Thyroid gland (tissue), 4 donors: ENCODE data around the gene KCNF1.

Experiments used
- POLR2A ChIP-seq, 2 donors: fragments of 450-650 bp; IDR thresholded peaks; one replicate each; pipeline ENCODE4 v1.6.1; 2017; ENCODE audit warnings: antibody characterized with exemption in 2 of 2, mild to moderate bottlenecking in 2 of 2, moderate library complexity in 1 of 2
- TF ChIP-seq, protein P1 (sequence below), 6 experiments: fragments of 200-600 bp in 3 of 6; fragments of 450-650 bp in 3 of 6; sonication (generic) in 3 of 6; IDR thresholded peaks; one replicate each; pipeline ENCODE4 v1.5.1; 2016 to 2019; ENCODE audit warnings: antibody characterized with exemption in 6 of 6, mild to moderate bottlenecking in 2 of 6, inconsistent platforms in 1 of 6, moderate library complexity in 1 of 6

GRCh38 chr2:10909050-10909995 lies 2.4 kb upstream of the KCNF1 start:
- TF ChIP-seq, protein P1, sequence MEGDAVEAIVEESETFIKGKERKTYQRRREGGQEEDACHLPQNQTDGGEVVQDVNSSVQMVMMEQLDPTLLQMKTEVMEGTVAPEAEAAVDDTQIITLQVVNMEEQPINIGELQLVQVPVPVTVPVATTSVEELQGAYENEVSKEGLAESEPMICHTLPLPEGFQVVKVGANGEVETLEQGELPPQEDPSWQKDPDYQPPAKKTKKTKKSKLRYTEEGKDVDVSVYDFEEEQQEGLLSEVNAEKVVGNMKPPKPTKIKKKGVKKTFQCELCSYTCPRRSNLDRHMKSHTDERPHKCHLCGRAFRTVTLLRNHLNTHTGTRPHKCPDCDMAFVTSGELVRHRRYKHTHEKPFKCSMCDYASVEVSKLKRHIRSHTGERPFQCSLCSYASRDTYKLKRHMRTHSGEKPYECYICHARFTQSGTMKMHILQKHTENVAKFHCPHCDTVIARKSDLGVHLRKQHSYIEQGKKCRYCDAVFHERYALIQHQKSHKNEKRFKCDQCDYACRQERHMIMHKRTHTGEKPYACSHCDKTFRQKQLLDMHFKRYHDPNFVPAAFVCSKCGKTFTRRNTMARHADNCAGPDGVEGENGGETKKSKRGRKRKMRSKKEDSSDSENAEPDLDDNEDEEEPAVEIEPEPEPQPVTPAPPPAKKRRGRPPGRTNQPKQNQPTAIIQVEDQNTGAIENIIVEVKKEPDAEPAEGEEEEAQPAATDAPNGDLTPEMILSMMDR (IDR thresholded peaks at IDR 0.05), result peak in 2 of 6 experiments; percentile 17 to 23
- TF ChIP-seq POLR2A (IDR thresholded peaks at IDR 0.05), result no peak
